Mammary epithelial cell (primary cell): Measurements from ENCODE around the gene ZBTB33.

ENCODE experiments used
- CTCF ChIP-seq, 2 donors: IDR thresholded peaks in 1 of 2; conservative IDR thresholded peaks in 1 of 2; 2 replicates each; pipeline ENCODE4 v1.5.1; 2011 to 2012; ENCODE audit warnings: inconsistent platforms in 2 of 2, low read length in 2 of 2, mild to moderate bottlenecking in 2 of 2, control low read depth in 1 of 2, low read depth in 1 of 2; ENCODE audit not compliant: insufficient read depth in 1 of 2; ENCODE audit errors: extremely low read depth in 1 of 2
- EZH2 ChIP-seq: IDR thresholded peaks from 2 replicates; pipeline ENCODE4 v1.6.1; 2012; ENCODE audit warnings: low read length, inconsistent platforms, borderline replicate concordance

- TF ChIP-seq CTCF (conservative IDR thresholded peaks at IDR 0.05 in 1 of 2, IDR thresholded peaks at IDR 0.05 in 1 of 2; ENCODE audit: extremely low read depth in 1 of 2, insufficient read depth in 1 of 2, low read depth in 1 of 2, low read length in 2 of 2) (no peak), EZH2 (no peak)
Observed at GRCh38 chrX:120242813-120243212, 7.8 kb upstream of the ZBTB33 start.
